ENCODE measurements around the gene ITGA8.

GRCh38 chr10:15742836-15743235, 23.1 kb upstream of the ITGA8 start:
- no peak for TF ChIP-seq POLR2AphosphoS5 (IDR thresholded peaks at IDR 0.05)
- TF ChIP-seq, protein P1, sequence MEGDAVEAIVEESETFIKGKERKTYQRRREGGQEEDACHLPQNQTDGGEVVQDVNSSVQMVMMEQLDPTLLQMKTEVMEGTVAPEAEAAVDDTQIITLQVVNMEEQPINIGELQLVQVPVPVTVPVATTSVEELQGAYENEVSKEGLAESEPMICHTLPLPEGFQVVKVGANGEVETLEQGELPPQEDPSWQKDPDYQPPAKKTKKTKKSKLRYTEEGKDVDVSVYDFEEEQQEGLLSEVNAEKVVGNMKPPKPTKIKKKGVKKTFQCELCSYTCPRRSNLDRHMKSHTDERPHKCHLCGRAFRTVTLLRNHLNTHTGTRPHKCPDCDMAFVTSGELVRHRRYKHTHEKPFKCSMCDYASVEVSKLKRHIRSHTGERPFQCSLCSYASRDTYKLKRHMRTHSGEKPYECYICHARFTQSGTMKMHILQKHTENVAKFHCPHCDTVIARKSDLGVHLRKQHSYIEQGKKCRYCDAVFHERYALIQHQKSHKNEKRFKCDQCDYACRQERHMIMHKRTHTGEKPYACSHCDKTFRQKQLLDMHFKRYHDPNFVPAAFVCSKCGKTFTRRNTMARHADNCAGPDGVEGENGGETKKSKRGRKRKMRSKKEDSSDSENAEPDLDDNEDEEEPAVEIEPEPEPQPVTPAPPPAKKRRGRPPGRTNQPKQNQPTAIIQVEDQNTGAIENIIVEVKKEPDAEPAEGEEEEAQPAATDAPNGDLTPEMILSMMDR (IDR thresholded peaks at IDR 0.05): no peak
- no peak for TF ChIP-seq POLR2A (IDR thresholded peaks at IDR 0.05)
- TF ChIP-seq EP300 (IDR thresholded peaks at IDR 0.05): no peak
